Dermis microvascular lymphatic vessel endothelial cell (primary cell): Measurements from ENCODE around the gene NHEJ1. TPM values are rescaled to one million over a fixed set of nuclear protein-coding genes. Genes with fewer than 3 reads are reported as not detected.
"Not testable (repeated sequence)": the region's sequence is repeated elsewhere in the genome, so short reads cannot be mapped to it uniquely, and the experiment has no call there.

Experiments
- DNase-seq, 2 donors: peaks; one replicate each; pipeline versions ENCODE4 v3.0.0 to v3.0.0-alpha.2; 2010; ENCODE audit warnings: low read depth in 2 of 2
- total RNA-seq: library from RNA; depleted of rRNA; stranded (reverse); fragments of >200 nt; gene quantifications from 2 replicates; pipeline ENCODE4 v1.2.1, GENCODE V29; 2014

Gene NHEJ1
- total RNA-seq, result 13.7 and 16.3 TPM in 2 replicates

GRCh38 chr2:219160186-219161017, at the start of gene NHEJ1:
Gene NHEJ1 (minus strand): TSS chr2:219160815. CDS start chr2:219158362, 2,453 bp downstream.
- peak; percentile 83 to 95 for DNase-seq

- DNase-seq, result no peak
Measured at GRCh38 chr2:219209236-219210195, 48.9 kb upstream of the NHEJ1 start.

- peak in 1 of 2 donors; percentile 49 for DNase-seq
Measured at GRCh38 chr2:219207884-219208740, 47.5 kb upstream of the NHEJ1 start.

- DNase-seq, result no peak
Measured at GRCh38 chr2:219207134-219207883, 46.7 kb upstream of the NHEJ1 start.

- peak; percentile 69 to 94 for DNase-seq
Measured at GRCh38 chr2:219206328-219207133, 45.9 kb upstream of the NHEJ1 start, which contains the start of gene ZFAND2B. Gene ZFAND2B (plus strand): TSS chr2:219206782. CDS start chr2:219206988, 206 bp downstream.

GRCh38 chr2:219205981-219206327, 45.3 kb upstream of the NHEJ1 start:
- DNase-seq, result no peak

GRCh38 chr2:219205165-219205538, 44.5 kb upstream of the NHEJ1 start:
- DNase-seq, result no peak

GRCh38 chr2:219204425-219205164, 44.0 kb upstream of the NHEJ1 start:
- DNase-seq, result no peak

GRCh38 chr2:219201331-219201730, 40.7 kb upstream of the NHEJ1 start:
- DNase-seq, result not testable (repeated sequence)

- DNase-seq, result not testable (repeated sequence)
Measured at GRCh38 chr2:219200502-219201326, 40.1 kb upstream of the NHEJ1 start.

- no peak for DNase-seq
Measured at GRCh38 chr2:219199470-219200211, 39.0 kb upstream of the NHEJ1 start.

- no peak for DNase-seq
Measured at GRCh38 chr2:219198974-219199373, 38.4 kb upstream of the NHEJ1 start.

- DNase-seq, result no peak
Measured at GRCh38 chr2:219197388-219197787, 36.8 kb upstream of the NHEJ1 start.

GRCh38 chr2:219186754-219187456, 26.3 kb upstream of the NHEJ1 start:
- DNase-seq, result no peak

GRCh38 chr2:219184121-219184520, 23.5 kb upstream of the NHEJ1 start:
- no peak for DNase-seq

GRCh38 chr2:219183151-219183772, 22.6 kb upstream of the NHEJ1 start:
- DNase-seq, result no peak
